HTR-8/SVneo (cell line): ENCODE results near the gene STAP2.

Source experiments
- DNase-seq: peaks from one replicate; pipeline ENCODE4 v3.0.0; 2011; ENCODE audit warnings: low spot score, mixed read lengths; ENCODE audit not compliant: insufficient read length
- FAIRE-seq: peaks from 2 replicates; lab custom pipeline; 2011; peaks lifted over from hg19 to GRCh38; lab: Jason Lieb, UNC

STAP2 gene

DNA sequence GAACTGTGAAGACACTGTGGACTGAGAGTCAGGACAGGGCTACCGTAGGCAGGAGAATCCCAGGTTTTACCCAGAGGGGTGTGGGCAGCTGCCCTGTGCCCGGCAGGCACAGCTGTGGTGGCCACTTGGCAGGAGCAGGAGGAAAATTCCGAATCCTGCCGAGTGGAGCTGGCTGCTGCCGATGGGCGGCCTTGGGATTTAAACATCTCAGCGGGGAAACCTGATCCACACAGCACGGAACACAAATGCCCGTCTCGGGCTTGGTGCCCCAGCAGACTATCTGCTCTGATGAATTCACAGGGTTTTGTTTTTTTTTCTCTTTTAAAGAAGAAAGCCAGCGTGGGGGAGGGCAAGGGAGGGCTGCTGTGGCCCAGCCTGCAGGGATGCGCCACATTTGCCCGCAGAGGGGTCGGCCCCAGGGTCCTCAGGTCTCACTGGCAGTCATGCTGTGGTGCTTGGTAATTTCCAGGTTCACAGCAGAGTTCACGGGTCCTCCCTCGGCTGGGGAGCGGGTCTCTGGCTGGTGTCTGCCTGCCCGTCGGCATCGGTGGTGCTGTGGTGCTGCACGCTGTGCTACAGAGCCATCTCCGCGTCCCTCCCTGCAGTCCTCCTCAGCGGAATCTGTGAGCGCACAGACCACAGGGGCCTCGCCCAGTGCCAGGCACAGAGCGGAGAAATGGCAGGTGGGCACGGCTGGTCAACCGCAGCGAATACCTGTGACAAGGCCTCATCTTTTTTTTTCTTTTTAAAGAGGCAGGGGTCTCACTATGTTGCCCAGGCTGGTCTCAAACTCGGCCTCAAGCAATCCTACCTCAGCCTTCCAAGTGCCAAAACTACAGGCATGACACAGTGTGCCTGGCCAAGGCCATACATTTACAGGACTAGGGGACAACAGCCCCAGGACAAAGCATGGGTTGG, 32.9 kb upstream of the STAP2 start:
- FAIRE-seq (no peak), DNase-seq (no peak)

GRCh38 chr19:4370418-4371041, 31.9 kb upstream of the STAP2 start:
- FAIRE-seq, result no peak

DNA sequence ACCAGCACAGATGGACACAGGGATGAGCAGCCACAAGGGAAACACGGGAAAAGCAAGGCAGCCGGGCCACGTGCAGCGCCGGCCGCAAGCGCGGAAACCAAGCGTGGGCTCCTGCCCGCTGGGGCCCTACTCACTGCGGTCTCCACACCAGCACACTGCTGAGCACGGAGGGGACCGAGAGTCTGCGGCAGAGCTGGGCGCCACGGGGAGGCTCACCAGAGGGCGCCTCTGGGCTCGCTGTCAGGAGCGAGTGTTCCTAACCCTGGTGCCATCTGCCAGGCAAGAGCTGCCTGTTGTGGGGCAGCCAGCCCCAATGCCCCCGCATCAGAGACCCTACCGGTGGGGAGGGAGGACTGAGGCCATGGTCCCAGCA, 31.2 kb upstream of the STAP2 start:
- DNase-seq (no peak), FAIRE-seq (no peak)

More at GRCh38 chr19:4370418-4371041, 31.9 kb upstream of the STAP2 start:
- DNase-seq, result no peak

DNA sequence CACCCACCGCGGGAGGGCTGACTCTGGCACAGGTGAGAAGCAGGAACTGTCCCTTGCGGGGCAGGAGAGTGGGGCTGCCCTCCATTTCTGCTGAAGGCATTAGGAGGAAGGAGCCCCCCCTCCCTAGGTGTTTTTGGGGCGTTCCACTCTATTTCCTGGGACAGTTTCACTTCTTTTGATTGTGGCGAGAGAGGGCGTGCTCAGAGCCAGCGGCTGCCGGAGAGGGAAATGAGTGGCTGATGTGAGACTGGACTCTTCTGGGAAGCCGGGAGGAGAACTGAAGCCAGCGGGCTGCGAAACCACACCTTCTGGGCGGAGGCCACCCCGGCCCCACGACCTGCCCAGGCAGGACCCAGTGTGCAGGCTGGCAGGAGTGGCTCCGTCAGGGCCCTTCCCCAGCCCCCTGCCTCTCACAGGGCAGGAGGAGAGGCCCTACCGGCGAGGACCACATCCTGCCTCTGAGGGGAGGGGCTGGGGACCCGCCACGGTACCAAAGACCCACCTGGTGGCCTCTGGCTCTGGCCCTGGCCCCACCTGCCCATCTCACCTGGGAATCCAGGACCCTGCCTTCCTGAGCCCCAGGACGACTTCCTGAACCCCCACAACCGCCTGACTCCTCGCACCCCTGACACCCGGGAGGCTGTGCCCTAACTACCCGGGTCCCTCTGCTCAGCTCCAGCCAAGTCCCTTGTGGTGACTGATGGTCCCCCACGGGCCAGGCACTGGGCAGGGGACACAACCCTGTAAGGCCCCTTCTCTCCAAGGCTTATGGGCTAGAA, 30.7 kb upstream of the STAP2 start:
- no peak for DNase-seq
- FAIRE-seq, result no peak

DNA sequence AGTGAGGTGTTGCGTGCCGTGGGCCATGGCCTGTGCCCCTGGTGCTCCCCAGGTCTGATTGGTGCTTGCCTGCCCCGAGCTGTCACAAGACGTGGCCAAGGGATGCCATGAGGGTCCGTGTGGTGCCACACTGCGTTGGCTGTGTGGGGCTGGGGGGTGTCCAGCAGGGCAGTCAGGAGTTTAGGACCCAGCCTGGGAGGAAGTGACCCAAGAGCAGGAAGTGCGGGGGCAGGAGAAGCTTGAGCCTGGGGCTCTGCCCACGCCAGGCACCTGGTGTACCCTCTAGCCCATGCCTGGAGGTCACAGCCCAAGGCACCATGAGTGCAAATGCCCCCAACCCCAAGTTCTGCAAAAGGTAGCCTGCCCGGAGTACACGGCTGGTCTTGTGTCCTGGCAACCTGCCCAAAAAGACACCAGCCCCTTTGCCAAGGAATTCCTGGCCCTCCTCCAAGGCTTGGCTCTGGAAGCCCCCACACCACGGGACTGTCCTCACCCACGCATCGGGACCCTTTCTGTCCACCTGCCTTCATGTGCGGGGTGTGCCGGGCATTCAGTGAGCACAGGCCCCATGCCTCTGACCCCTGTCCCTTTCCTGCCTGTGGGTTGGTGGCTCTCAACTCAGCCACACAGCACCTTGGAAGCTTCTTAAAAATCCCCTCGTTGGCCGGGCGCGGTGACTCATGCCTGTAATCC, 29.6 kb upstream of the STAP2 start:
- FAIRE-seq (no peak), DNase-seq (no peak)

DNA sequence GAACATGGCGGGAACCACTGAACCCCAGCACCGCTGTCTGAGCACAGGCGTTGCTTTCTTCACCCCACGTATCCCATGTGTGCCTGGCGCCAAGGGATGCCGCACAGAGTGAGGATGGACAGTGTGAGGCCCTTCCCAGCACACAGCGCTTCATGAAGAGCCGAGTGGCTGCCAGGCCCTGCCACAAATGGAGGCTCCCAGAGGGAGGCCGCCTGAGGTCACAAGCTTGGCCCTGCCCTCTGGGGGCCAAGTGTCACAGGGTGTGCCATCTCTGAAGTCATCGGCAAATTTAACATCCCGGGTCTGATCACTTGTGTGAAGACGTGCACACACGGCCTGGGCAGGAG, 29.1 kb upstream of the STAP2 start:
- DNase-seq (no peak), FAIRE-seq (no peak)

DNA sequence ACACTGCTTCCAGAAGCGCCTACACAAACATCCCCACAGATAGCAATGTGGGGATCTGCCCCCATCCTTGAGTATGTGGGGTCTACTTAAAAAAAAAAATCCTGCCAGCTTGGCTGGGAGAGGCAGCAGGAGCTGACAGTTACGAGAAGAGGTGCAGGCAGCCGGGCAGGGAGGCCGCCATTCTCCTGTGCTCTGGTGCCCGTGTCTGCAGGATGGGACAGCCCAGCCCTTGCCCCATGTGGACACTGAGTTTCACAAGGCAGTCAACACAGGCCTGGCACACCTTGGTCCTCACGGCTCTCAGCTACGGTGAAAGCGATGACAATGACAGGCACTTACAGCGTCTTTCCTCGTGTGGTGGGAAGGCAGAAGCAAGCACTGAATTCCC, 28.7 kb upstream of the STAP2 start:
- FAIRE-seq, result no peak

GRCh38 chr19:4366666-4367335, 28.2 kb upstream of the STAP2 start:
- DNase-seq (no peak), FAIRE-seq (no peak)

More for the DNA sequence above, 28.7 kb upstream of the STAP2 start:
- no peak for DNase-seq

- FAIRE-seq, result no peak
- DNase-seq, result no peak
Observed at GRCh38 chr19:4365791-4366665, 27.4 kb upstream of the STAP2 start.

- no peak for FAIRE-seq
Observed at GRCh38 chr19:4365341-4365740, 26.7 kb upstream of the STAP2 start.

GRCh38 chr19:4363571-4364304, 25.1 kb upstream of the STAP2 start:
- no peak for FAIRE-seq
- no peak for DNase-seq

More at GRCh38 chr19:4365341-4365740, 26.7 kb upstream of the STAP2 start:
- DNase-seq, result no peak

DNA sequence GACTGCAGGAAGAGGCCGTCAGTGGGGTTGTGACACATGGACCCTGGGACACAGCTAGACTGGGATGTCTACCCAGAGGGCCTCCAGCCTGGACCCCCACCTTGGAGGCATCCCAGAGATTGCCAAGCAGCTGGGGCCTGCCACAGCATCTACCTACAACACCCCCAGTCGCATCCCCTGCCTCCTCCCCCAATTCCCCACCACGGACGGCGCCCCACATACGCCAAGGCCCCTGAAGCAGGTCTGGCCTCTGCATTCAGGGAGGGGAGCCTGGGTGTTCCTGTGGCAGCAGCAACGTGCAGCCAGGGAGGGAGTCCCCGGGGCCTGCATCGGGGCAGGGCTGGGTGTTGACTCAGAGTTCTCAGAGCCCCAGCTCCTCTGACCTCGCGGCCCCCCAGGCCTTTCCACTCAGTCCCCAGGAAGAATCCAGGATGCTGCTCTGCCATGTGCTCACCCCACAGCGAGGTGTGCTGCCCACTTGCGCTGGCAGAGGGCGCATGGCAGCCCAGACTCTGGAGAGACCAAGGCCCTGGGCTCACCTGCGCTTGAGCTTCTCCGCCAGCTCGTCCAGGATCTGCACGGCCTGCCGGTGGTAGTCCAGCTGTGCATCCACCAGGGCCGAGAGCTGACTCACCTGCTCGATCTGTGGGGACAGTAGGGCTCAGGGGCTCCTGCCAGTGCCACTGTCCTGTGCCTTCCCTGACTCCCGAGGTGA, 24.4 kb upstream of the STAP2 start:
- FAIRE-seq (no peak), DNase-seq (no peak)

DNA sequence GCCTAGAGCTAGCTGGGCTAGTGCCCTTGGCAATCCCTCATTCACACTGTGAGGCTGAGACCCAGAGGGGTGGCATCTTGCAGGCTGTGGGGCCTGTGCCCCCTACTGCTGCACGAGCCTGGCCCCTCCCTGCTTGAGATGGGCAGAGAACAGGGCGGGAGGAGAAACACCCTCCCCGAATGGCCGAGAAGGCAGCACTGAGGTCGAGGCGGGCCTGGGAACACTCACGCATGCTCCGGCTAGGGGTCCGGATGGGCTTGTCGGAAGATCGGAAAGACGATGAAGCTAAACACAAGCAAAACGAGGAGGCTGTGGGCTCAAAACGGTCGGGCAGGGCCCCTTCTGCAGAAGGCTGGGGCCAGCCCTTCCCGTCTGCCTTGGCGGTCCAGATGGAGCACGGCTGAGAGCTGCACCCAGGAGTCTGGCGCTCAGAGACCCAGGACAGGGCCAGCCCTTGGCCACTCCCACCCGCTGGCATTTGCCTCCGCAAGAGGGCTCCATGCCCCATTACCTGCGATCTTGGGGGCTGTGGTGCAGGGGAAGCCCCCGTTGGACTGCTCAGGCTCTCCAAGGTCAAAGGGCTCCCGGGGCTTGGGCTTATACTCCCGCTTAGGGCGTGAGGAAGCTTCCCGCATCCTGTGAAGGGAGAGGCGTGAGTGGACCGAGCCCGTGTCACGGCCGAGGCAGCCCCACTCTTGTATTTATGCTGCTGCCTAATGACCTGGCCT, 23.6 kb upstream of the STAP2 start:
- no peak for DNase-seq
- FAIRE-seq, result no peak

- DNase-seq, result no peak
- FAIRE-seq, result no peak
Observed at GRCh38 chr19:4361152-4362046, 22.8 kb upstream of the STAP2 start.

- no peak for DNase-seq
- FAIRE-seq, result no peak
Observed at GRCh38 chr19:4360641-4361151, 22.1 kb upstream of the STAP2 start.

DNA sequence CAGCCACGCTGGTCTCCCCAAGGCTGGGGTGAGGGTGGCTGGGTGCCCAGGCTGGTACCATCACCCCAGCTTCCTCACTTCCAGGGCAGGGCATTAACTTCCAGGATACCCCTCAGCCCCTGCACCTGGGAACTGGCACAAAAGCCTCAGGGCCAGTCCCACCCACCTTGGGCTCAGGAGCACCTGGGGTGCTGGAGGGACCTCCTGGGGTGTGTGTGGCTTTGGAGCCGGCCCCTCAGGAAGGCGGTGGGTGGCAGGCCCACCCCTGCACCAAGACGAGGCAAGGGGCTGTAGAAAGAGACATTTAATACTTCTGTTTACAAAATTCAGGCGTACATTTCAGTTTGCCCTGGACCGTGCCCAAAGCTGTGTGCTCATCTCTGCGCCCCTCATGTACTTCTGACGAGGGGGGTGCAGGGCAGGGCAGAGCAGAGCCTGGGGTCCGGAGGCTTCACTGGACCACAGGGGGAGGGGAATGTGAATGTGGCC, 21.5 kb upstream of the STAP2 start:
- no peak for FAIRE-seq
- DNase-seq, result no peak
